ENCODE data around the gene PLAAT5.
A peak's percentile ranks its signal among the peaks of the same experiment; 100 is the strongest.
"Not testable (repeated sequence)": the region's sequence is repeated elsewhere in the genome, so short reads cannot be mapped to it uniquely, and the experiment has no call there.

Gene PLAAT5

GRCh38 chr11:63490551-63491239 is at the start of gene PLAAT5:
TSS of gene PLAAT5 (minus strand) at chr11:63491167. CDS start at chr11:63491034, 133 bp downstream.
- peak; percentile 6 for DNase-seq

- no peak for DNase-seq
Observed at GRCh38 chr11:63537293-63538101, 46.5 kb upstream of the PLAAT5 start.

GRCh38 chr11:63536669-63537292 is 45.8 kb upstream of the PLAAT5 start, which contains the start of gene PLAAT4:
TSS of gene PLAAT4 (plus strand) at chr11:63536808. CDS start at chr11:63536869, 61 bp downstream.
- DNase-seq = peak; percentile 69

GRCh38 chr11:63535734-63536133 is 44.8 kb upstream of the PLAAT5 start:
- DNase-seq = peak; percentile 51

DNA sequence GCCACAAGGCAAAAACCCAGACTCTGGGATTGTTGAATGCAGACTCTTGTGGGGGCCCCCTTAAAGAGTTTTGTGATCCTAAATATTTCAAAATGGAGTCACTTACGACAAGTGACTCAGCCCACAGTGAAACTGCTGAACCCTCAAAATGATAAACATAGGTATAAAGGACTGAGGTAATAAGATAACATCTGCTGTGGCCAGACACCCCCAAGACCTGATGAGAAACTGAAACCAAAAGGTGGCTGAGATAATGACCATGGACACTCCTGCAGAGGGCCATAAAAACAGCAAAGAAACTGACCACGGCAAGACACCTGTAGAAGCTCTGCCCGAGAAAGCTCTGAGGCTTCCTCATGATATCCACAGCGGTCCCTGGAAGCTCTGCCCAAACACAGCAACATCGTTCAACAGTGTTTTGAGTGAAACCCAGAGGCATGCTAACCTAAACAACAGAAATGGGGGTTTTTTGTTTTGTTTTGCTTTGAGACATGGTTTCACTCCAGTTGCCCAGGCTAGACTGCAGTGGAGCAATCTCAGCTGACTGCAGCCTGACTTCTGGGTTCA is 44.0 kb upstream of the PLAAT5 start:
- peak; percentile 54 for DNase-seq

DNA sequence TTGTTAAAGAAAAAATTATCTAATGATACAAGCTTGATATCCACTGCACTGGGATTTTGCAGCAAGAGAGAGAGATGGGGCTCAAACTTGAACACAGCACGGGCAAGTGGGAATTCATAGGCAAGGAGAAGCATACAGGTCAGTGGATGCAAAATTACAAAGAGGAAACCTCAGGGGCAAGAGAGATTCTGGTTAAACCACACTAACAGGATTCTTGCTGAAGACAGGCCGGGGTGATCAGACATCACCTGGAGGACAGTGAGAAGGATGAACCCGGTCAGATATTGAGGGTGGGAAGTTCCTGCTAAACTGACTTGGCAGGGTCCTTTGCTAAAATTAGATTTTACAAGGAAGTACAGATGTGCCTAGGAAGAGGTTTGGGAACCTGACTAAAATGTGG is 43.1 kb upstream of the PLAAT5 start:
- DNase-seq = no peak

DNA sequence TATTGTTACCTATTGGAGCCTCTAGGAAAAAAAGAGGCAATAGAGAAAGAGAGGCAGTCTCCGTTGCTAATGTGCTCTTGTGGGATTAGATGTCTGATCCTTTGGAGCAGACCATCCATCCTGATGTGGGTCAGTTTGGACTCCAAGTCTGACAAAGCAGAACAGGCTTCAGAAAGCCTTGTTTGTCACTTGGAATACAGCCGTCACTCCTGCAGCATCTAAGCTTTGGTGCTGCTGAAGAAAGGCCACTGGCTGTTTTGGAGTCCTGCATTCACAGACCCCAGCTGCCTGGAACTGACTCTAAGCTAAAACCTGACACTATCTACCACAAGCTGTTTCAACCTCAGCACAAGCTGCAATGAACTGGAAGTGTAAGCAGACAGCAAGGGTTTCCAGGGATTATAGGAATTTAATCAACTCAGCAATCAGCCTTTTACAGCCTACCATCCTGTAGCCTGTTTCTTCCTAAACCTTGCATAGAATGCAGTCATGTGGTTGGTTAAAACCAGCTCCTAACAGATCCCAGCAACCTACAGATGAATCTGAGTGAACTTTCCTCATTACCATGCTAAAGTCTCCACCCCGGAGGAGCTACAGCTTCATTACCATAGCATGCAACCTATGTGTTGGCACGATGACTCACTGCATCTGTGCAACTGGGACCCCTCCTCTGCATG is 42.0 kb upstream of the PLAAT5 start:
- no peak for DNase-seq

- no peak for DNase-seq
Observed at GRCh38 chr11:63532117-63532516, 41.1 kb upstream of the PLAAT5 start.

- DNase-seq = peak; percentile 86
Observed at GRCh38 chr11:63531074-63531792, 40.3 kb upstream of the PLAAT5 start.

DNA sequence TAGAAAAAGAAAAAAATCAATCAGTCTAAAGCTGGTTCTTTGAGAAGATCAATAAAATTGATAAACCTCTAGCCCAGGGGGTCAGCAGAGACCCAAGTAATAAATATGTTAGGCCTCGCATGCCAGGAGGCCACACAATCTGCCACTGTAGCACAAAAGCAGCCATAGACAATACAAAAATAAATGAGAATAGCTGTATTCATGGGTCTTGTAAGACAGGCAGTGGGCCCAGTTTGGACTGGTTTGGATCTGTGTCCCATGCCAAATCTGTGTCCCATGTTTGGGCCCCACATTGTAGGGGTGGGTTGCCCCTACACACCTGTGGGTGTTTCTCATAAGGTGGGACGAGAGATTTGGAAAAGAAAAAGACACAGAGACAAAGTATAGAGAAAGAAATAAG is 39.1 kb upstream of the PLAAT5 start:
- no peak for DNase-seq

- DNase-seq = not testable (repeated sequence)
Observed at GRCh38 chr11:63529373-63529772, 38.4 kb upstream of the PLAAT5 start.

DNA sequence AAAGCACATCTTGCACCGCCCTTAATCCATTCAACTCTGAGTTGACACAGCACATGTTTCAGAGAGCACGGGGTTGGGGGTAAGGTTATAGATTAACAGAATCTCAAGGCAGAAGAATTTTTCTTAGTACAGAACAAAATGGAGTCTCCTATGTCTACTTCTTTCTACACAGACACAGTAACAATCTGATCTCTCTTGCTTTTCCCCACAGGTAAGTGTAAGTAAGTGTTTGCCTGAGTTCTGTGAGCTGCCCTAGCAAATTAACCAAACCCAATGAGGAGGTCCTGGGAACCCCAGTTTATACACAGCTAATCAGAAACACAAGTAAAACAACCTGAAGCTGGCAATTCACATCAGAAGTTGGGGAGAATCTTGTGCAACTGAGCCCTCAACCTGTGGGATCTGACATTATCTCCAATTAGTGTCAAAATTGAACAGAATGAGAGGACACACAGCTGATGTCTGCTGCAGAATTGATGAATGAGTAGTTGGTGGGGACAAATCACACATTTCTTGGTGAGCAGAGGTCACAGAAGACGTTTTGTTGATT is 37.8 kb upstream of the PLAAT5 start:
- not testable (repeated sequence) for DNase-seq

GRCh38 chr11:63528156-63528555 is 37.2 kb upstream of the PLAAT5 start:
- DNase-seq = not testable (repeated sequence)

DNA sequence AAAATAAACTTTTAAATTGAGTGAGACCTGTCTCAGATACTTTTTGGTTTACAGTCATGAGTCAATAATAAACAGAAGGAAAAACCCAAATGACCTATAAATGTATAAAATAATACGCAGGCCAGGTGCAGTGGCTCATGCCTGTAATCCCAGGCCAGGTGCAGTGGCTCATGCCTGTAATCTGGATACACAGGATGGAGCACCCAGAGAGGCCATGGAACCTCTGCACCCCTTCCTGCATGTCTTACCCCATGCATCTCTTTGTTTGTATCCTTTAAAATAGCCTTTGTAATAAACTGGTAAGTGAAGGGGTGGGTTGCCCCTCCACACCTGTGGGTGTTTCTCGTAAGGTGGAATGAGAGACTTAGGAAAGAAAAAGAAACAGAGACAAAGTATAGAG is 36.7 kb upstream of the PLAAT5 start:
- DNase-seq = no peak

DNA sequence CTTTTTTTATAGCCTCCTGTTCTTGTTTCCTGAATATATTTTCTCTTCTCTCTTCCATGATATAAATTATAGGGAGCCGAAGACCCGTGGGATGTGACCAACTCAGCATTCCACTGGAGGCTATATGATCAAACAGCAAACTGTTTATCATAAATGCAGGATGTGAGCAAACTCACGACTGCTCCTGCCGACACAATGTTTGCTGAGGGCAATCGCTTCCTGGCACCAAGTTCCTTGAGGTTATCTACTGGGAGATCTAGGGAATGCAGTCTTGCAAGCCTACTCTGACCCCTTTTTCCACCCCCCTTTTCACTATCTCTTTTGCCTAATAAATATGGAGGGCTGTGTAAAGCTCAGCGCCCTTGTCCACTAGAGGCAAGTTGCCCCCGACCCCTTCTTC is 32.2 kb upstream of the PLAAT5 start:
- no peak for DNase-seq

DNA sequence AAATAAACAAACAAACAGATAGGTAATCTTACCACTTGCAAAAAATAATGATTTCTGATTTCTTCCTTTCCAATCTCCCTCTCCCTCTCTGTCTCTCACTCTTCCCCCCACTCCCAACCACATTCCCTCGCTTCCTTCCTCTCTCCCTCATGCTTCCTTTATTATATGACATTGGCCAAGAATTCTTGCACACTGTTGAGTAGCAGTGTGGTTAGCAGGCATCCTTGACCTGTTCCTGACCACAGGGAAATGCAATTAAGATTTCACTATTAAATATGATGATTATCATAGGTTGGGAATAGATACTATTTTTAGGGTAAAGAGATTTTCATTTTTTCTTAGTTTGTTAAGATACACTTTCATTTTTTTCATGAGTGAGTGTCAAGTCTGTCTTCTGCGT is 30.9 kb upstream of the PLAAT5 start:
- DNase-seq = no peak

- DNase-seq = no peak
Observed at GRCh38 chr11:63520606-63521170, 29.7 kb upstream of the PLAAT5 start.

- DNase-seq = peak; percentile 43
Observed at GRCh38 chr11:63518548-63518947, 27.6 kb upstream of the PLAAT5 start.

DNA sequence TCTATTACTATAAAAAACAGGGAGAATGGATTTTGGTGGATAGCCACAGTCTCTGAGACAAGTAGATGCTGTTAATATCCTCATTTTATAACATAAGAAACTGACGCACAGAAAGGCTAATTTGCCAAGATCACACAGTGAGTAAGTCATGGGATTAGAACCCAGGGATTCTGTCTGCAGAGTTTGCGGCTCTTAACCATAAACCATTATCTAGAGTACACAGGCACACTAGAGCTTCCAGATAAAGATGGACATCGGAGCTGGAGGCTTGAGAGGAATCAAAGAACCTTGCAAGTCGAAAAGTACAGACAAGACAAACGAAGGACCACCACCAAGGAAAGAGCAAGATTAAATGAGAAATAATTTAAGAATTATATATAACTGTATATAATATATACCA is 26.2 kb upstream of the PLAAT5 start:
- DNase-seq = no peak

- no peak for DNase-seq
Observed at GRCh38 chr11:63516109-63516508, 25.1 kb upstream of the PLAAT5 start.

DNA sequence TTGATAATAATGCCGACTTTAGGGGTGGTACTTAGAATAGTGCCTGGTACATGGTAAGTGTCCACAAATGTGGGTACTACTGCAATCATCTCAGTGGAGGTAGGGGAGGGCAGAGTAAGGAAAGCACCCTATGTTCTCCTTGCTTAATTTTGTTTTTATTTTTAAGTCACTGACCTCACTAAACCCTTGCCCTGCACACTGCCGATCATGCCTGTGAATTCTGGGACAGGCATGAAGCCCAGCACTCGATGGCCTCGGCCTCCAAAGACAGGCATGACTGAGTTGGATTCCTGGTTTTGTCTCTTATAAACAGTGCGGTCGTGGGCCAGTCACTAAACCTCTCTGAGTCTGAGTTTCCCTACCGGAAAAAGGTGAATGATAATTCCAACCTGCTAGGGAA is 21.8 kb upstream of the PLAAT5 start:
- no peak for DNase-seq
